Activated CD4-positive, alpha-beta T cell treated with anti-CD3 and anti-CD28 coated beads, Interleukin-2, amount 50 U/mL, for 4 hours (primary cell): ENCODE results near the gene MED19.
"Not testable (repeated sequence)": the region's sequence is repeated elsewhere in the genome, so short reads cannot be mapped to it uniquely, and the experiment has no call there.

ENCODE experiments used
- DNase-seq, 2 experiments: peaks; one replicate each; pipeline ENCODE4 v3.0.0-alpha.2; 2020

Gene MED19

GRCh38 chr11:57703341-57703740, 8.7 kb downstream of the MED19 start:
- no peak for DNase-seq

GRCh38 chr11:57700425-57700824, 11.6 kb downstream of the MED19 start:
- DNase-seq = no peak

- DNase-seq = no peak
These were observed 12.2 kb downstream of the MED19 start for GRCh38 chr11:57699813-57700212.

GRCh38 chr11:57698843-57699365, 13.1 kb downstream of the MED19 start:
- DNase-seq = no peak

GRCh38 chr11:57690474-57690873, 21.5 kb downstream of the MED19 start:
- DNase-seq = not testable (repeated sequence)

- no peak for DNase-seq
These were observed 30.8 kb downstream of the MED19 start for GRCh38 chr11:57681168-57681567.

GRCh38 chr11:57680552-57680874, 31.5 kb downstream of the MED19 start:
- DNase-seq = no peak

- no peak for DNase-seq
These were observed 32.6 kb downstream of the MED19 start for GRCh38 chr11:57679396-57679795.

- no peak for DNase-seq
These were observed 36.7 kb downstream of the MED19 start for GRCh38 chr11:57675176-57675941.

GRCh38 chr11:57674251-57674650, 37.8 kb downstream of the MED19 start:
- DNase-seq = no peak

- DNase-seq = no peak
These were observed 43.6 kb downstream of the MED19 start for GRCh38 chr11:57668434-57668782.

GRCh38 chr11:57667736-57668433, 44.1 kb downstream of the MED19 start, which contains the start of gene ZDHHC5:
TSS of gene ZDHHC5 (plus strand) at chr11:57668114. CDS start at chr11:57673091, 4,977 bp downstream.
- peak; percentile 99 for DNase-seq

- DNase-seq = peak; percentile 87 to 92
These were observed 44.8 kb downstream of the MED19 start for GRCh38 chr11:57667117-57667735.

GRCh38 chr11:57663975-57664374, 48.0 kb downstream of the MED19 start:
- no peak for DNase-seq

- no peak for DNase-seq
These were observed 49.1 kb downstream of the MED19 start for GRCh38 chr11:57662893-57663292.

- no peak for DNase-seq
These were observed 52.3 kb downstream of the MED19 start for GRCh38 chr11:57659669-57660068.

GRCh38 chr11:57658023-57658361, 54.0 kb downstream of the MED19 start:
- DNase-seq = no peak

- DNase-seq = peak; percentile 99
These were observed 54.6 kb downstream of the MED19 start, which contains the start of gene CLP1 for GRCh38 chr11:57657194-57658022. TSS of gene CLP1 (plus strand) at chr11:57657762. CDS start at chr11:57659477, 1,715 bp downstream.

- no peak for DNase-seq
These were observed 55.2 kb downstream of the MED19 start for GRCh38 chr11:57656885-57657193.
